Measurements from ENCODE around the gene FAM177A1.

DNA sequence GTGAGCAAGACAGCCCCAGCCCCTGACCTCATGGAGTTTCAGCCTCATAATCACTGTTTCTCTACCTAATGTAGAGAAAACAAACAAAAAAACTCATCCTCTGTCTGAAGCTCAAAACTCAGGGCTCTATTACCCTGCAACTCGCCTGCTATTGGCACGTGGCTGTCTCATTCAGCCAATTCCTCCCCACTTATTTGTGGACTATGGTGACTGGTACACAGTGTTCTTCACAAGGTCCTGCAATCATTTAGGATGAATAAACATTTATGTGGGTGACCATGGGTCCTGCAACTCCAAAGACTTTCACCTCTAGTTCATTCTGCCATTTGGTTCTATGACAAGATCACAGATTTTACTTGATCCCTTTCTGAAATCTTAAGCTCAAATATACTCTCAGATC is 71.0 kb downstream of the FAM177A1 start:
- TF ChIP-seq POLR2A (IDR thresholded peaks at IDR 0.05; ENCODE audit: low read length), result no peak
- no peak for TF ChIP-seq GATA1 (IDR thresholded peaks at IDR 0.05; ENCODE audit: low read depth, low read length)

All from erythroblast (primary cell).